NCI-H1092 treated with DMSO at 0.1 percent for 48 hours (cell line): Measurements from ENCODE around the gene RAB11FIP2.

ENCODE experiments used
- DNase-seq: peaks from one replicate; lab custom pipeline; 2025; lab: John Stamatoyannopoulos, UW

The RAB11FIP2 gene

GRCh38 chr10:118033905-118034304, 12.8 kb downstream of the RAB11FIP2 start:
- no peak for DNase-seq

- no peak for DNase-seq
Observed at GRCh38 chr10:118032564-118032963, 14.2 kb downstream of the RAB11FIP2 start.

GRCh38 chr10:118031351-118032075, 15.2 kb downstream of the RAB11FIP2 start:
- no peak for DNase-seq

GRCh38 chr10:118028619-118029018, 18.1 kb downstream of the RAB11FIP2 start:
- DNase-seq: no peak

- no peak for DNase-seq
Observed at GRCh38 chr10:118027397-118027796, 19.3 kb downstream of the RAB11FIP2 start.

- no peak for DNase-seq
Observed at GRCh38 chr10:118026936-118027335, 19.8 kb downstream of the RAB11FIP2 start.

- DNase-seq: no peak
Observed at GRCh38 chr10:118020365-118020764, 26.4 kb downstream of the RAB11FIP2 start.

GRCh38 chr10:118017850-118018249, 28.9 kb downstream of the RAB11FIP2 start:
- no peak for DNase-seq

GRCh38 chr10:118017071-118017740, 29.5 kb downstream of the RAB11FIP2 start:
- no peak for DNase-seq

- DNase-seq: no peak
Observed at GRCh38 chr10:118012952-118013525, 33.7 kb downstream of the RAB11FIP2 start.

- DNase-seq: no peak
Observed at GRCh38 chr10:118007773-118008172, 39.0 kb downstream of the RAB11FIP2 start.

- no peak for DNase-seq
Observed at GRCh38 chr10:118003126-118003525, 43.6 kb downstream of the RAB11FIP2 start.

- no peak for DNase-seq
Observed at GRCh38 chr10:118002581-118002980, 44.2 kb downstream of the RAB11FIP2 start.

GRCh38 chr10:117997673-117998072, 49.1 kb downstream of the RAB11FIP2 start:
- DNase-seq: no peak

GRCh38 chr10:117996709-117997108, 50.0 kb downstream of the RAB11FIP2 start:
- no peak for DNase-seq

GRCh38 chr10:117994771-117995170, 52.0 kb downstream of the RAB11FIP2 start:
- no peak for DNase-seq

GRCh38 chr10:117993166-117993565, 53.6 kb downstream of the RAB11FIP2 start:
- no peak for DNase-seq

- DNase-seq: no peak
Observed at GRCh38 chr10:117991701-117992100, 55.0 kb downstream of the RAB11FIP2 start.

- no peak for DNase-seq
Observed at GRCh38 chr10:117989962-117990361, 56.8 kb downstream of the RAB11FIP2 start.

- no peak for DNase-seq
Observed at GRCh38 chr10:117988814-117989213, 57.9 kb downstream of the RAB11FIP2 start.

GRCh38 chr10:117987244-117987909, 59.4 kb downstream of the RAB11FIP2 start:
- DNase-seq: no peak

GRCh38 chr10:117983961-117984360, 62.8 kb downstream of the RAB11FIP2 start:
- no peak for DNase-seq
